Mesenchymal stem cell (in vitro differentiated cells and primary cell): ENCODE measurements around the gene EGLN1.
A peak's percentile ranks its signal among the peaks of the same experiment; 100 is the strongest.
"Not testable (repeated sequence)": the region's sequence is repeated elsewhere in the genome, so short reads cannot be mapped to it uniquely, and the experiment has no call there.

Experiments used
- DNase-seq: peaks from one replicate; pipeline ENCODE4 v3.0.0-alpha.2; 2013
- H2AFZ ChIP-seq: one replicate; pipeline ENCODE4 v1.6.1; 2013; ENCODE audit warnings: low read depth, mild to moderate bottlenecking, control low read depth, inconsistent platforms, low read length, moderate library complexity
- H2AK5ac ChIP-seq: 2 replicates; pipeline ENCODE4 v1.6.1; 2013; ENCODE audit warnings: low read length, moderate library complexity, mild to moderate bottlenecking, inconsistent platforms; ENCODE audit not compliant: severe bottlenecking
- H2BK120ac ChIP-seq: one replicate; pipeline ENCODE4 v1.6.1; 2013; ENCODE audit warnings: low read depth, mild to moderate bottlenecking, inconsistent platforms, low read length, moderate library complexity
- H2BK12ac ChIP-seq, 2 experiments: one replicate each; pipeline ENCODE4 v1.6.1; 2013; ENCODE audit warnings: inconsistent platforms in 2 of 2, low read length in 2 of 2, mild to moderate bottlenecking in 2 of 2, moderate library complexity in 2 of 2, control low read depth in 1 of 2
- H2BK15ac ChIP-seq: one replicate; pipeline ENCODE4 v1.6.1; 2013; ENCODE audit warnings: mild to moderate bottlenecking, low read depth, inconsistent platforms; ENCODE audit not compliant: poor library complexity, severe bottlenecking
- H2BK5ac ChIP-seq: 2 replicates; pipeline ENCODE4 v1.6.1; 2013; ENCODE audit warnings: low read depth, mild to moderate bottlenecking, low read length, control low read depth, inconsistent platforms; ENCODE audit not compliant: poor library complexity, severe bottlenecking
- H3K14ac ChIP-seq, 2 experiments: one replicate each; pipeline ENCODE4 v1.6.1; 2013; ENCODE audit warnings: inconsistent platforms in 2 of 2, low read length in 2 of 2, control low read depth in 1 of 2, mild to moderate bottlenecking in 1 of 2, moderate library complexity in 1 of 2
- H3K18ac ChIP-seq, 2 experiments: one replicate each; pipeline ENCODE4 v1.6.1; 2013; ENCODE audit warnings: inconsistent platforms in 2 of 2, low read length in 2 of 2, control low read depth in 1 of 2, low read depth in 1 of 2, mild to moderate bottlenecking in 1 of 2
- H3K23ac ChIP-seq, 2 experiments: one replicate each; pipeline ENCODE4 v1.6.1; 2013; ENCODE audit warnings: inconsistent platforms in 2 of 2, low read length in 2 of 2, mild to moderate bottlenecking in 2 of 2, moderate library complexity in 2 of 2, control low read depth in 1 of 2
- H3K27ac ChIP-seq: 2 replicates; pipeline ENCODE4 v1.5.1; 2013; ENCODE audit warnings: mild to moderate bottlenecking, moderate library complexity, low read length, control low read depth, inconsistent platforms; ENCODE audit not compliant: poor library complexity, severe bottlenecking
- H3K27me3 ChIP-seq, 2 experiments: 2 replicates each; pipeline versions ENCODE4 v1.6.1 to v1.7.0; 2013; ENCODE audit warnings: low read length in 2 of 2, mild to moderate bottlenecking in 2 of 2, moderate library complexity in 2 of 2, control low read depth in 1 of 2, inconsistent platforms in 1 of 2; ENCODE audit not compliant: control insufficient read depth in 1 of 2, insufficient read depth in 1 of 2
- H3K36me3 ChIP-seq, 2 experiments: 2 replicates each; pipeline versions ENCODE4 v1.6.1 to v1.7.0; 2013; ENCODE audit warnings: low read length in 2 of 2, control low read depth in 1 of 2, inconsistent platforms in 1 of 2, low read depth in 1 of 2, mild to moderate bottlenecking in 1 of 2; ENCODE audit not compliant: insufficient read depth in 2 of 2, control insufficient read depth in 1 of 2
- H3K4ac ChIP-seq, 2 experiments: one replicate each; pipeline ENCODE4 v1.6.1; 2013; ENCODE audit warnings: inconsistent platforms in 2 of 2, low read length in 2 of 2, mild to moderate bottlenecking in 2 of 2, moderate library complexity in 2 of 2, control low read depth in 1 of 2, low read depth in 1 of 2
- H3K4me1 ChIP-seq: 2 replicates; pipeline ENCODE4 v1.6.1; 2013; ENCODE audit warnings: low read depth, low read length, control low read depth; ENCODE audit not compliant: control insufficient read depth, insufficient read depth
- H3K4me2 ChIP-seq: 2 replicates; pipeline ENCODE4 v1.6.1; 2013; ENCODE audit warnings: low read length, mild to moderate bottlenecking, inconsistent platforms; ENCODE audit not compliant: poor library complexity, severe bottlenecking
- H3K4me3 ChIP-seq, 2 experiments: 2 replicates each; pipeline versions ENCODE4 v1.5.1 to v1.7.0; 2013; ENCODE audit warnings: low read length in 2 of 2, mild to moderate bottlenecking in 2 of 2, control low read depth in 1 of 2, low read depth in 1 of 2; ENCODE audit not compliant: insufficient read depth in 1 of 2
- H3K79me1 ChIP-seq: replicated peaks from 2 replicates; pipeline ENCODE4 v1.6.1; 2013; ENCODE audit warnings: mild to moderate bottlenecking, control low read depth, low read length, inconsistent platforms; ENCODE audit not compliant: poor library complexity, severe bottlenecking
- H3K9ac ChIP-seq: 2 replicates; pipeline ENCODE4 v1.7.0; 2013; ENCODE audit warnings: mild to moderate bottlenecking, low read length, moderate library complexity
- H3K9me3 ChIP-seq: 2 replicates; pipeline ENCODE4 v1.7.0; 2013; ENCODE audit warnings: mild to moderate bottlenecking, low read length; ENCODE audit not compliant: control insufficient read depth
- H4K8ac ChIP-seq: one replicate; pipeline ENCODE4 v1.6.1; 2013; ENCODE audit warnings: inconsistent platforms, mild to moderate bottlenecking, low read length, moderate library complexity
- H4K91ac ChIP-seq: one replicate; pipeline ENCODE4 v1.6.1; 2013; ENCODE audit warnings: mild to moderate bottlenecking, low read length, inconsistent platforms
- WGBS: methylation state at CpG from one replicate; pipeline ENCODE4 v1.1.7; 2013; ENCODE audit warnings: mixed read lengths; 5-methylcytosine and 5-hydroxymethylcytosine counted together

Gene EGLN1

DNA sequence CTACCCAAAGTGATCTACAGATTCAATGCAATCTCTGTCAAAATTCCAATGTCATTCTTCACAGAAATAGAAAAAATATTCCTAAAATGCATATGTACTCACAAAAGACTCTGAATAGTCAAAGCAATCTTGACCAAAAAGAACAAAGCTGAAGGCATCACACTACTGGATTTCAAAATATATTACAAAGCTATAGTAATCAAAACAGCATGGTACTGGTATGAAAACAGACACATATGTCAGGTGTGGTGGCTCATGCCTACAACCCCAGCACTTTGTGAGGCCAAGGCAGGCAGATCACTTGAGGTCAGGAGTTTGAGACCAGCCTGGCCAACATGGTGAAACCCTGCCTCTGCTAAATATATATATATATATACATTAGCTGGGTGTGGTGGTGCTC lies 35.9 kb upstream of the EGLN1 start:
- not testable (repeated sequence) for H2BK15ac ChIP-seq, H4K8ac ChIP-seq, H3K27me3 ChIP-seq, H3K9ac ChIP-seq, H3K27ac ChIP-seq, H3K4ac ChIP-seq, H3K4me3 ChIP-seq, H2BK120ac ChIP-seq, DNase-seq, H3K14ac ChIP-seq, H3K23ac ChIP-seq, H2BK5ac ChIP-seq, H3K79me1 ChIP-seq, H3K18ac ChIP-seq, H3K4me1 ChIP-seq, H2BK12ac ChIP-seq, H2AK5ac ChIP-seq, H4K91ac ChIP-seq, H3K9me3 ChIP-seq, H2AFZ ChIP-seq, H3K4me2 ChIP-seq, H3K36me3 ChIP-seq

GRCh38 chr1:231454133-231454532 lies 32.0 kb upstream of the EGLN1 start:
- not testable (repeated sequence) for H3K4me2 ChIP-seq, H3K9me3 ChIP-seq, H3K4ac ChIP-seq, H2AK5ac ChIP-seq, H3K9ac ChIP-seq, H2BK5ac ChIP-seq, H3K36me3 ChIP-seq, H2BK12ac ChIP-seq, DNase-seq, H3K79me1 ChIP-seq, H3K18ac ChIP-seq, H2BK15ac ChIP-seq, H3K4me3 ChIP-seq, H4K8ac ChIP-seq, H2BK120ac ChIP-seq, H3K4me1 ChIP-seq, H3K27ac ChIP-seq, H3K14ac ChIP-seq, H4K91ac ChIP-seq, H3K23ac ChIP-seq, H3K27me3 ChIP-seq
- peak overlapping the region; percentile 27 for H2AFZ ChIP-seq
- WGBS = 96% methylated on average over 28 of the region's 29 CpGs

DNA sequence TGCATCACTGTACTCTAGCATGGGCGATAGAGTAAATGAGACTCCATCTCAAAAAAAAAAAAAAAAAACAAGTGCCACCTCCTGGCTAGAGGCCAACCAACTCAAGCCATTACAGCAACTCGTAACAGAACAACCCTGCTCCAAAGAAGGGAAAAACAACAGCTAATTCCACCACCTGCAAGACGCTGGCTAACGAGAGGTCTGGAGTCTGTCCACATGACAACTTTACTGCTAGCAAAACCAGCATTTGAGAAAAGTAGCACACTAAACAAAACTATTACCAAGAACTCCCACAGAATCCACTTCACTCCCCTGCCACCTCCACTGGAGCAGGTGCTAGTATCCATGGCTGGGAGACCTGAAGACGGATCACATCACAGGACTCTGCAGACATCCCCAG lies 24.1 kb upstream of the EGLN1 start:
- Histone ChIP-seq H2BK15ac (no peak overlapping the region), H3K23ac (peak overlapping the region in 1 of 2 experiments; percentile 52), H2AFZ (no peak overlapping the region), H4K8ac (no peak overlapping the region), H4K91ac (no peak overlapping the region), H3K14ac (no peak overlapping the region), H3K9me3 (peaks cover 7% of the 10 kb centered on the region), H3K4ac (no peak overlapping the region), H3K4me3 (no peak overlapping the region), H3K9ac (no peak overlapping the region), H2BK5ac (no peak overlapping the region), H3K18ac (no peak overlapping the region), H2BK120ac (no peak overlapping the region), H2AK5ac (no peak overlapping the region), H3K27me3 (peaks cover 0 to 6% of the 10 kb centered on the region in 2 experiments), H3K4me1 (no peaks in the 10 kb centered on the region), H3K27ac (no peak overlapping the region), H3K4me2 (no peak overlapping the region), H3K79me1 (no peaks in the 10 kb centered on the region), H2BK12ac (no peak overlapping the region), H3K36me3 (no peaks in the 10 kb centered on the region)
- 17% methylated on average over 5 of the region's 5 CpGs for WGBS
- DNase-seq = no peak

DNA sequence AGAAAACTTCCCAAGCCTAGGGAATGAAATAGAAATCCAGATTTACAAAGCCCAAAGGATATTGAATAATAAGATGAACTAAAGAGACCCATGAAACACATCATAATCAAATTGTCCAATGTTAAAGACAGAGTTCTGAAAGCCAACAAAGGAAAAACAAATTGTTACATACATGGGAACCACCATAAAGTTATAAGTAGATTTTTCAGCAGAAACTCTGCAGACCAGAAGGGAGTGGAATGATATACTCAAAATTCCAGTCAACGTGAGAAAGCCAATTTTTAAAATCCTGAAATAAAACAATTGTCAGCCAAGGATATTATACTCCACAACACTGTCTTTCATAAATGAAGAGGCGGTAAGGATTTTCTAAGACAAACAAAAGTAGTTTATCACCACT lies 22.0 kb upstream of the EGLN1 start:
- Histone ChIP-seq H3K4me3 (no peak overlapping the region), H3K14ac (no peak overlapping the region), H3K9me3 (peaks cover 7% of the 10 kb centered on the region), H3K4me2 (no peak overlapping the region), H2BK12ac (no peak overlapping the region), H3K79me1 (no peaks in the 10 kb centered on the region), H2BK120ac (no peak overlapping the region), H2AK5ac (no peak overlapping the region), H3K4me1 (no peaks in the 10 kb centered on the region), H4K8ac (no peak overlapping the region), H3K9ac (no peak overlapping the region), H4K91ac (no peak overlapping the region), H3K36me3 (no peaks in the 10 kb centered on the region), H3K27ac (no peak overlapping the region), H2AFZ (no peak overlapping the region), H3K4ac (no peak overlapping the region), H3K23ac (no peak overlapping the region), H3K27me3 (peaks cover 0 to 9% of the 10 kb centered on the region in 2 experiments), H2BK5ac (no peak overlapping the region), H3K18ac (no peak overlapping the region), H2BK15ac (no peak overlapping the region)
- whole genome bisulfite sequencing = 86% methylated on average over 1 of the region's 2 CpGs
- no peak for DNase-seq
